GM18526 (cell line): Measurements from ENCODE around the gene RETREG1.

Experiments used
- POLR2A ChIP-seq: IDR thresholded peaks from 3 replicates; pipeline ENCODE4 v1.6.1; 2011; ENCODE audit not compliant: insufficient read length; ENCODE audit errors: extremely low read depth

RETREG1 gene

DNA sequence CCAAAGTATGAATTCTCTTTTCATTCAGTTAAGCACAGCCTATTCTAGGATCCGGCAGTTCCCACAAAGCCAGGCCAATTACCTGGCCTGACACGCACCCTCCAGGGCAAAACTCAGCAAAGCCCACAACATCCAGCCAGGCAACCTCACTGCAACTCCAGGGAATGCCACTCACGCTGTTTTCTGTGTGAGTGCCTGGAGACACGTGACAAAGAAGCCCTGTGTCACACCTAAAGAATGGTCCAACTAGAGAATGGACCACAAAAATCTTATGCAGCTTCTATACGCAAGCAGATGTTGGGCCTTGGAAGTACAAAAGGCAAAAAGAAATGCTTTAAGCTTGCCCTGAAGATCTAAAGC is 20.2 kb downstream of the RETREG1 start:
- no peak for TF ChIP-seq POLR2A

DNA sequence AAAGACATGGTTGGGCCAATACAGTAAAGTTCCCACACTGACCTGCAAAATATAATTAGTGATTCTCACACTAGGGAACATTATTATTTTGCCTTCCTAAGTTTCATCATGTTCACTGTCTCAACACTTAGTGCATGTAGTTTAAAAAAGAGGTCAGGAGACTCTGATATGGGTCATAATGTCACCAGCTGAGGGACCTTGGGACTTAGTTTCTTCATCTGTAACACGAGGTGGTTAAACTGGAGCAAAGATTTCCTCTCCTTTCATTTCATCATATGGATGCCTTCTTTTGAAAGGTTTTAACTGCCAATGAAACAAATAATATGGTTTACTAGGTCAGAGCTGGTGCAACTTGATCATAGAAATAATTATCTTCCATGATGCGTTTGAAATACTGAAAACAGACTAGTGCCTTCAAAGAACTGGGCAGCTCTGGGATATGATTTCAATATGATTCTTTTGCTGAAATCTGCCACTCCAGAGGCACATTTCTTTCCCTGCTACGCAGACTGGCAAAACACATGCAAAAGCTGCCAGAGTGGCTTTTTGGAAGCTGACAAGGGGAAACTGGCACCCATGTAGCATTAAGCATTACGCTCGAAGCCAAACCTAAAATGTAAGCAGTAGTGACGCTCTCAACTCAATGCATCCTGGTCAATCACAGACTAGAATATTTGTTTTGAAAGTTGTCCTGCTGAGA is 20.8 kb downstream of the RETREG1 start:
- TF ChIP-seq POLR2A, result no peak

DNA sequence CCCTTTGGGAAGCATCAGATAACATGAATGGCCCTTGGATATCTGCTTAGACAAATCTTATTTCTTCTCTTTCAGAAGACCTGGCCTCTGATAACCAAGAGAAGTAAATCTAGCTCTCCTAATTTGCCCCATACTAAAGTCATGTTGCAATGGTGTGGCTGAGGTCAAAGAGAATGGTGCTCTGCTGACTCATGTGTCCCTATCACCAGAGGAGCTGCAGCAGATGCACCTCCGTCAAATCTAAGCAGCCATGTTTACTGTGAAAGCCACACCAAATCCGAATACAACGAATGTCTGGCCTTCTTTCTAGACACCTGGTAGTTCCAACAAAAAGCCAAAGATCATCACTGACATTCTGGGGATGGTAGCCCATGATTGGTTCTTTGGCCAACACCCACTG is 23.2 kb downstream of the RETREG1 start:
- TF ChIP-seq POLR2A, result no peak

DNA sequence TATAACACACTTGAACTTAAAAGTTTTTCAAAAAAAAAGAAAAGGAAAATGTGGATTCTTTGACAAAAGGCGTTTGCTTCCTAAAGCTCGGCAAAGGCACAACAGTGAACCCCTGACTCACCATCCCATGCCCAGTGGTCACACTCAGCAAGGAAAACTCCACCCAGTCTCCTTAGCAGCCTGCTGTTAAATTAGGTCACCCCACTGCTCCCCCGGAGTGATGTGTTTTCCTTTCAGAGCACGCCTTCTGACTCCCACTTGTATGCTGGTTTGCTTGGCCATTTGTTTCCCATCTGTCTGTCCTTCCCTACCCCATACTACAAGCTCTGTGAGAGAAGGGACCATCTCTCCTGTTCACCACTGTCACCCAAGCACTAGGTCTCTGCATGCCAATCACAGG is 23.8 kb downstream of the RETREG1 start:
- no peak for TF ChIP-seq POLR2A

DNA sequence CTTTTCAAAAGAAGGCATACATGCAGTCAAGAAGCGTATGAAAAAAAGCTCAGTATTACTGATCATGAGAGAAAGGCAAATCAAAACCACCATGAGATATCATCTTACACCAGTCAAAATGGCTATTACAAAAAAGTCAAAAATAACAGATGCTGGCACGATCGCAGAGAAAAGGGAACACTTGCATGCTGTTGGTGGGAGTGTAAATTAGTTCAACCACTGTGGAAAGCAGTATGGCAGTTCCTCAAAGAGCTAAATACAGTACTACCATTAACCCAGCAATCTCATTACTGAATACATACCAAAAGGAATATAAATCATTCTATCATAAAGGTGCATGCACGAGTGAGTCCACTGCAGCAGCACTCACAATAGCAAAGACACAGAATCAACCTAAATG is 24.5 kb downstream of the RETREG1 start:
- no peak for TF ChIP-seq POLR2A

DNA sequence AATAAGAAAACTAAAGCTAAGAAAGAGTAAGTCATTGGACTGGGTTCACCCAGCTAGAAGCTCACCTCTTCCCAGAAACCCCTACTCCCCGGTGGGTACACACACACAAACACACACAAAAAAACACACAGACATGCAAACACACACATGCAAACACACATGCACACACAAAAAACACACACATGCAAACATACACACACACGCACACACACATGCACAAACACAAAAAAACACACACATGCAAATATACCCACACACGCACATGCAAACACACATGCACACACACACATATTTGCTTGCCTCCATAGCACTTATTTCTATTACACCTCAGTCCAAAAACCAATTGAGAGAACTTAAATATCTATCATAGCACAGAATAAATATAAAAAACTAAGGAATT is 26.1 kb downstream of the RETREG1 start:
- TF ChIP-seq POLR2A, result no peak

DNA sequence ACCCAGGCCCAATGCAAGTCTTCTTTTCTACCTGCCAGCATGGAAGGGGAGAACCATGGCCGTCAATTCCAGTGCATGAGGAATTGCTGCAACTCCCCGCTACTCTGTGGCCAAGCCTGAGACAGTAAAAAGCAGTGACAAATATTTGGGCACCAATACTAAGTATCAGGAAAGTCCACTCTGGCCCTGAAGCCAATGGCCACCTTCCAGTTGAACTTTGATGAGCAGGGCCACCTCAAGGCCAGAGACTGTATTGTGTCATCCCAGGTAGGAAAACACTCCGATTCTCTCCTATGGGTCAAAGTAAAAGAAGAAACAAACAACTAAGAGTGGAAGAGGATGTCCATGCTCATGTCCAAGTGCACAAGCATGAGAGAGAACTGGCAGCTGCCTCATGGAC is 27.1 kb downstream of the RETREG1 start:
- no peak for TF ChIP-seq POLR2A

DNA sequence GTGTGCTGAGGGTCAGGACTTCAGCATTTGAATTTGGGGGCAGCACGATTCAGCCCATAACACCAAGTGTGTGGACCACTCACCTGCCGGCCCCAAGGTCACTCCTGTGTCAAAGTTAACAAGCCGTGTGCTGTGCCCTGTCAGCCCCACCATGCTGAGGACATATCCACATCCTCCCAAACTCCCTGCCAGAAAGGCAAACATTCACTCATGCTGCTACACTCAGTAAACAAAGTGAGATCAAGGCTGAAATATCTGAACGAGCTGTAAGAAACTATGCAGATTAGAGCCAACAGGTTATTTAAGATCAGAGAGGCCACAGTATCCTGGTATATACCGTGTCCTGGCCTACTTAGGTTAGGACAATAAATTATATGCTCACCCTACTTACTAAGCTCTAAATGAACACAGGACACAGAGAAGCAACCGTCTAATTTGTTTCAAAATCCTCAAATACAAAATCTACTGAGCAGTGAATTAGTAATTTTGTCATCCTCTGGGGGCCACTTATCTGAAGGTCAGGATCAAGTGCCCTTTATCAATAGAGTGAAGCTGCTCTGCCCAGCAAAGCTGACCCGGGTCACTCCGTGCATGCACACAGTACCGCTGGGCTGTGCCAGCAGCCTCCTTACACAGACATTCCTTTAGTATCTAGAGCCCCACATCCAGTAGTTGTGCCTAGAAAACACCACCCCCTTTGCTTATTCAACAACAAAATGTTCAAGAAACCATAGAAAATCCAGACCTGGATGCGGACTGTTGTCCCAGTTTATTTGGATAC is 28.2 kb downstream of the RETREG1 start:
- no peak for TF ChIP-seq POLR2A

- no peak for TF ChIP-seq POLR2A
Measured at GRCh38 chr5:16586556-16586955, 30.2 kb downstream of the RETREG1 start.

- no peak for TF ChIP-seq POLR2A
Measured at GRCh38 chr5:16585041-16585667, 31.6 kb downstream of the RETREG1 start.

DNA sequence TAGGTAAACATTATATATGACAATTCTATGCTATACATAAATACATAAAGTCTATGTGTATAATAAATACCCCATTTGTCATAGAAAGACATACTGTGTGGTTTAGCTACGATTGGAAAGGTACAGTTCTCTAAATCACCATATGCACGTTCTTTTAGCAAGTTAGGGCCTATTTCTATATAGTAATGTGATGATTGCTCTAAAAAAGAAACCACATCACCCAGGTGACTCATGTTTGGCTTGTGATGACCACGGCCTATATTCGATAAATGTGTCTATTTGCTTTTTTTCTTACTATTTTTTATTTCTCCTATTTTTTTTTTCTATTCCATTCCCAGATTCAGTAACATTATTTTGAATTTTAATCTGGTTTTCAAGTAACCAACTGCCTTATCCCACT is 34.7 kb downstream of the RETREG1 start:
- TF ChIP-seq POLR2A, result no peak

DNA sequence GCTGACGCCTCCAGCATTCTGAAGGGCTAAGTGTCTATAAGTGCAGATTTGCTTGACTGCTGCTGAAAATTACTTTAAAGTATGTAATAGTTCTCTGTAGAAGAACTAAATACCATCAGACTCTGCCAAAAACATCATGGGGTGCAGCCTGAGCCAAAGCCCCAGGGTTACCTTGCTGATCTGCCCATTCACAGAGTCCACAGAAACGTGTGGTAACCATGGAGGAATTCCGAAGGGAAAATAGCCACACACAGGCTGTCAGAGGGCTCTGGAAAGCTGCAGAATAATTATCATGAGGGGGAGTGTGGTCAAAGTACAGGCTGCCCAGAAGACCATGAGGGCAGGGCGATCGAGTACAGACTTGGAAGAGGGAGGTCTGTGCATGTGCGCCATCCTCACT is 36.4 kb downstream of the RETREG1 start:
- no peak for TF ChIP-seq POLR2A

- TF ChIP-seq POLR2A, result no peak
Measured at GRCh38 chr5:16579142-16579847, 37.5 kb downstream of the RETREG1 start.

DNA sequence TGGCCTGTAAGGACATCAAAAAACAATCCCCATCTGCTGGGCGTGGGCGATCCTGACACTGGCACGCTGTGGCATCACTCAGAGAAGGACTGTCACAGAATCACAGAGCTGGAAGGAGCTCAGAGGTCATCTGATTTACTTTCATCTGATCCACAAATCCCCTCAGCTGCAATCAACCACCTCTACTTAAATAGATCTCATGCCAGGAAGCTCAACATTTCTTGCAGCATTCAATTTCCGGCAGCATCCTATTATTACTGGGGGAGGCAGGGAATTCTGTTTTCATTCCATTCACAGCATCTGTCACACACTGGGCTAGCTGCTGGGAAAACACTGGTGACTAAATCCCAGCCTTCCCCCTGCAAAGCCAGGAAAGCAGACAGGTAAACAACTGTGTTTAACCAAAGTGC is 38.3 kb downstream of the RETREG1 start:
- TF ChIP-seq POLR2A, result no peak

DNA sequence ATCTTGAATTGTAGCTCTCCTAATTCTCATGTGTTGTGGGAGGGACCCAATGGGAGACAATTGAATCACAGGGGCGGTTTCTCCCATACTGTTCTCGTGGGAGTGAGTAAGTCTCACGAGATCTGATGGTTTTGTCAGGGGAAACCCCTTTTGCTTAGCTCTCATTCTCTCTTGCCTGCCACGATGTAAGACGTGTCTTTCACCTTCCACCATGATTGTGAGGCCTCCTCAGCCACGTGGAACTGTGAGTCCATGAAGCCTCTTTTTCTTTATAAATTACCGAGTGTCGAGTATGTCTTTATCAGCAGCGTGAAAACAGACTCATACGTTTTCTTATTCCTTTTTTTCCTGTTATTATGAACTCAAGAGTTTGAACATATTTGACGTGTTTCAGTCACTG is 39.1 kb downstream of the RETREG1 start:
- no peak for TF ChIP-seq POLR2A
